Kidney epithelial cell (primary cell): ENCODE measurements around the gene NRIP1. TPM values are rescaled to one million over a fixed set of nuclear protein-coding genes. Genes with fewer than 3 reads are reported as not detected.

Experiments used
- DNase-seq: peaks from one replicate; pipeline ENCODE4 v3.0.0-alpha.2; 2010; ENCODE audit warnings: low read depth
- H3K27me3 ChIP-seq: 2 replicates; pipeline ENCODE4 v1.6.0; 2011; ENCODE audit warnings: low read length; ENCODE audit not compliant: control insufficient read depth, insufficient read depth
- H3K36me3 ChIP-seq: 2 replicates; pipeline ENCODE4 v1.5.1; 2011; ENCODE audit warnings: low read length; ENCODE audit not compliant: control insufficient read depth, insufficient read depth
- H3K4me3 ChIP-seq: 2 replicates; pipeline ENCODE4 v1.5.1; 2011; ENCODE audit warnings: low read depth, mild to moderate bottlenecking, control low read depth, low read length
- total RNA-seq: library from RNA; depleted of rRNA; stranded (reverse); fragments of >200 nt; gene quantifications from 2 replicates; pipeline ENCODE4 v1.2.3, GENCODE V29; 2015
- TF ChIP-seq, protein P1 (sequence below): IDR thresholded peaks from 2 replicates; pipeline ENCODE4 v1.5.1; 2011; ENCODE audit warnings: mild to moderate bottlenecking, moderate library complexity, low read length, control low read depth, inconsistent platforms; ENCODE audit not compliant: insufficient read depth, poor library complexity, severe bottlenecking

Gene NRIP1
- total RNA-seq, 1 donor from 2014 or later = 52.6 TPM

DNA sequence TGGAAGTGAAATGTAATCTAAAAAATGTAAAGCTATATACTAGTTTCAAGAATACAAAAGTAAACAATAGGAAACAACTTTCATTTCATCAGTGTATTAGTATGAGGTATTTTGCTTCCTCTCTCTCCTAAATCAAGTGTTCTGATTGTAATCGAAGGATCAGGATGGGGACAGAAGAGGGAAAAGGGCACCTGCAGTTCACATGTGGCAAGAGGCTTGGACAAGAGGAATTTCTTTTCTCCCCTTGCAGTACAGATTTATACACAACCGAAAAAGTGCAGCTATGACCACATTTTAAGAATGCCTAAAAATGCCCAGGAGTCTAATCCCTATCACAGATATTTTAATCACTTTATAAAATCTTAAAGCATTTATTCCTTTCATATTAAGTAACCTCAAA lies 63.7 kb downstream of the NRIP1 start:
- Histone ChIP-seq H3K27me3 (no peaks in the 10 kb centered on the region), H3K36me3 (peaks cover 4% of the 10 kb centered on the region), H3K4me3 (no peak overlapping the region)
- DNase-seq = no peak
- TF ChIP-seq, protein P1, sequence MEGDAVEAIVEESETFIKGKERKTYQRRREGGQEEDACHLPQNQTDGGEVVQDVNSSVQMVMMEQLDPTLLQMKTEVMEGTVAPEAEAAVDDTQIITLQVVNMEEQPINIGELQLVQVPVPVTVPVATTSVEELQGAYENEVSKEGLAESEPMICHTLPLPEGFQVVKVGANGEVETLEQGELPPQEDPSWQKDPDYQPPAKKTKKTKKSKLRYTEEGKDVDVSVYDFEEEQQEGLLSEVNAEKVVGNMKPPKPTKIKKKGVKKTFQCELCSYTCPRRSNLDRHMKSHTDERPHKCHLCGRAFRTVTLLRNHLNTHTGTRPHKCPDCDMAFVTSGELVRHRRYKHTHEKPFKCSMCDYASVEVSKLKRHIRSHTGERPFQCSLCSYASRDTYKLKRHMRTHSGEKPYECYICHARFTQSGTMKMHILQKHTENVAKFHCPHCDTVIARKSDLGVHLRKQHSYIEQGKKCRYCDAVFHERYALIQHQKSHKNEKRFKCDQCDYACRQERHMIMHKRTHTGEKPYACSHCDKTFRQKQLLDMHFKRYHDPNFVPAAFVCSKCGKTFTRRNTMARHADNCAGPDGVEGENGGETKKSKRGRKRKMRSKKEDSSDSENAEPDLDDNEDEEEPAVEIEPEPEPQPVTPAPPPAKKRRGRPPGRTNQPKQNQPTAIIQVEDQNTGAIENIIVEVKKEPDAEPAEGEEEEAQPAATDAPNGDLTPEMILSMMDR = no peak

DNA sequence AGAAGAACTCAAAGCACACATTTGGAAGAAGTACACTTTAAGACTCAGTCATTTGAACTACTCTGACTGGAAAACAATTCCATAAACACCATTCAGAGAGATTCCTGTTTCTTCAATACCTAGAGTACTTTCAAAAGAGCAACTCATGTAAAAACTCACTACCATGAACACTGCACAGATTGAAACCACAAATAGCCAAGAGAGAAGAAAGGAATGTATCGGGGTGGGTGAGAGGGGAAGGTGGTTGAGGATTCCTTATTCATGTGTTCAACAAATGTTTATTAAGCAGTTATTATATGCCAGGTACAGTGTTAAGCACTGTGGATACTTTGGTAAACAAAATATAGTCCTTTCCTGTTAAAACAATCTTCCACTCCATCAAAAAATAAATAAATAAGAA lies 64.7 kb downstream of the NRIP1 start:
- no peak overlapping the region for H3K4me3 ChIP-seq
- H3K27me3 ChIP-seq = no peaks in the 10 kb centered on the region
- TF ChIP-seq, protein P1 = no peak
- peak; percentile 72 for DNase-seq
- H3K36me3 ChIP-seq = peaks cover 4% of the 10 kb centered on the region

DNA sequence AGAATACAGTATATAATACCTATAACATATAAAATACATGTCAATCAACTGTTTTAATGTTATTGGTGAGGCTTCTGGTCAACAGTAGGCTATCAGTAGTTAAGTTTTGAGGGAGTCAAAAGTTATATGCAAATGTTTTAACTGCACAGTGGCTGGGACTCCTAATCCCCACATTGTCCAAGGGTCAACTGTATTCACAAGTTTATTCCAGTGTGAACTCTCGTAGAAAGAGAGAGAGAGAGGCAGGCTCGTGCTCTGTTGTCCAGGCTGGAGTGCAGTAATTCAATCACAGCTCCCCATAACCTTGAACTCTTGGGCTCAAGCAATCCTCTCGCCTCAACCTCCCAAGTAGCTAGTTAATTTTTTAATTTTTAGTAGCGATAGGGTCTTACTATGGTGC lies 66.0 kb downstream of the NRIP1 start:
- DNase-seq = no peak

DNA sequence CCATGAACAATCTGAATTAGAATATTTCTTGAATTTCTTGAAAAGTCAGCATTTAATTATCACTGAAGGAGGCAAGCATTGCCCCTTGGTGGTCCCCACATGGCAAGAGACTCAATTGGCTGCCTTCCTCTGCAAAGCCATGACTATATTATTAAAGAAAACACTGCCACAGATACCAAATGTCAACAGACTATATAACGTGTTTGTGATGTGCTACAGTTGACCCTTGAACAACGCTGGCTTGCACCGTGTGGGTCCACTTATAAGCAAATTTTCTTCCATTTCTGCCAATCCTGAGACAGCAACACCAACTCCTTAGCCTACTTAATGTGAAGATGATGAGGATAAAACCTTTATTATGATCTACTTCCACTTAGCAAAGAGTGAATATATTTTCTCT lies 66.5 kb downstream of the NRIP1 start:
- Histone ChIP-seq H3K4me3 (no peak overlapping the region), H3K36me3 (peaks cover 2% of the 10 kb centered on the region), H3K27me3 (no peaks in the 10 kb centered on the region)
- no peak for DNase-seq
- TF ChIP-seq, protein P1 = no peak

More for the DNA sequence above, 66.0 kb downstream of the NRIP1 start:
- TF ChIP-seq, protein P1 = no peak
- no peaks in the 10 kb centered on the region for H3K27me3 ChIP-seq
- no peak overlapping the region for H3K4me3 ChIP-seq
- peaks cover 4% of the 10 kb centered on the region for H3K36me3 ChIP-seq

- H3K4me3 ChIP-seq = no peak overlapping the region
- no peak for DNase-seq
- H3K27me3 ChIP-seq = no peaks in the 10 kb centered on the region
- TF ChIP-seq, protein P1 = no peak
- peaks cover 2% of the 10 kb centered on the region for H3K36me3 ChIP-seq
These were observed 68.9 kb downstream of the NRIP1 start for GRCh38 chr21:14995695-14996490.

GRCh38 chr21:14995226-14995625 lies 69.6 kb downstream of the NRIP1 start:
- peaks cover 3% of the 10 kb centered on the region for H3K36me3 ChIP-seq
- no peaks in the 10 kb centered on the region for H3K27me3 ChIP-seq
- DNase-seq = no peak
- H3K4me3 ChIP-seq = no peak overlapping the region
- TF ChIP-seq, protein P1 = no peak
